HCT116 (cell line): ENCODE results near the gene PRPSAP1. TPM values are rescaled to one million over a fixed set of nuclear protein-coding genes. Genes with fewer than 3 reads are reported as not detected.

ENCODE experiments used
- ATAC-seq: fragments of 200-7000 bp; cut with Tn5 transposase; 2 replicates; pipeline ENCODE4 v1.9.1; 2020; ENCODE audit warnings: mild to moderate bottlenecking, moderate library complexity
- BruUV-seq: library from RNA; stranded (reverse); fragments of 400-500 nt; replicated peaks from 2 replicates; lab custom pipeline; 2021; lab: Mats Ljungman, UMichigan
- CTCF ChIA-PET: fragments of 300-600 bp; sonication (Branson Sonifier 250); formaldehyde crosslinking; loops from one replicate; lab custom pipeline; 2021; ENCODE audit warnings: antibody characterized with exemption; lab: Charles Lee
- POLR2A ChIA-PET: fragments of 300-600, 350-600 bp; sonication (Branson Sonifier 250); formaldehyde crosslinking; loops from one replicate; lab custom pipeline; 2021; ENCODE audit warnings: antibody characterized with exemption; lab: Charles Lee
- RAD21 ChIA-PET, 2 experiments: fragments of 300-600 bp; sonication (Branson Sonifier 250); formaldehyde crosslinking; loops; one replicate each; lab custom pipeline; 2023; ENCODE audit warnings: low total read pairs in 2 of 2; ENCODE audit not compliant: uncharacterized antibody in 2 of 2, unreplicated experiment in 2 of 2, low non-redundant PET in 1 of 2; lab: Charles Lee
- DNase-seq: peaks from one replicate; pipeline ENCODE4 v3.0.0-alpha.2; 2010; ENCODE audit warnings: low read depth, low spot score
- H2AFZ ChIP-seq: fragments of 200-600 bp; shearing (Covaris generic), sonication (generic); 2 replicates; pipeline ENCODE4 v1.6.1; 2017; ENCODE audit warnings: low read depth, mixed run types, mixed read lengths, antibody characterized with exemption, low read length; ENCODE audit not compliant: poor library complexity, severe bottlenecking
- H3K27ac ChIP-seq: 2 replicates; pipeline ENCODE4 v1.5.1; 2012; ENCODE audit warnings: low read depth, low read length
- H3K27me3 ChIP-seq: fragments of 200-600 bp; sonication (generic); 2 replicates; pipeline ENCODE4 v1.6.1; 2016; ENCODE audit warnings: mixed run types, low read length, mixed read lengths; ENCODE audit not compliant: insufficient read depth
- H3K36me3 ChIP-seq, 2 experiments: fragments of 200-500 bp in 1 of 2; fragments of 200-600 bp in 1 of 2; sonication (Bioruptor generic) in 1 of 2; sonication (generic) in 1 of 2; 2 replicates each; pipeline versions ENCODE4 v1.5.1 to v1.6.1; 2014 to 2016; ENCODE audit warnings: low read length in 2 of 2, inconsistent platforms in 1 of 2, mixed read lengths in 1 of 2, mixed run types in 1 of 2; ENCODE audit not compliant: insufficient read depth in 2 of 2, control insufficient read depth in 1 of 2
- H3K4me1 ChIP-seq, 2 experiments: fragments of 200-600 bp in 1 of 2; sonication (generic) in 1 of 2; 2 replicates each; pipeline versions ENCODE4 v1.5.1 to v1.6.1; 2012 to 2017; ENCODE audit warnings: low read length in 2 of 2, inconsistent platforms in 1 of 2, mild to moderate bottlenecking in 1 of 2, mixed read lengths in 1 of 2, mixed run types in 1 of 2, moderate library complexity in 1 of 2; ENCODE audit not compliant: insufficient read depth in 2 of 2, control insufficient read depth in 1 of 2
- H3K4me2 ChIP-seq: fragments of 200-600 bp; sonication (generic); 2 replicates; pipeline ENCODE4 v1.6.1; 2017; ENCODE audit warnings: mixed run types, low read length, mixed read lengths
- H3K4me3 ChIP-seq, 2 experiments: fragments of 200-600 bp in 1 of 2; sonication (generic) in 1 of 2; replicated peaks in 1 of 2; 2 replicates each; pipeline ENCODE4 v1.5.1; 2011 to 2016; ENCODE audit warnings: low read length in 2 of 2, control low read depth in 1 of 2, low read depth in 1 of 2, mild to moderate bottlenecking in 1 of 2, mixed read lengths in 1 of 2, mixed run types in 1 of 2
- H3K79me2 ChIP-seq: fragments of 200-600 bp; sonication (generic); 2 replicates; pipeline ENCODE4 v1.6.1; 2017; ENCODE audit warnings: mild to moderate bottlenecking, mixed run types, low read length, moderate library complexity, mixed read lengths; ENCODE audit not compliant: insufficient read depth
- H3K9ac ChIP-seq: fragments of 200-600 bp; sonication (generic); 2 replicates; pipeline ENCODE4 v1.6.1; 2016; ENCODE audit warnings: low read length, mixed read lengths
- H3K9me2 ChIP-seq: fragments of 200-600 bp; sonication (generic), shearing (Covaris generic); 2 replicates; pipeline ENCODE4 v1.6.1; 2017; ENCODE audit warnings: mixed run types, mild to moderate bottlenecking, moderate library complexity; ENCODE audit not compliant: insufficient read depth
- H3K9me3 ChIP-seq, 2 experiments: fragments of 200-500 bp in 1 of 2; fragments of 200-600 bp in 1 of 2; sonication (Bioruptor generic) in 1 of 2; sonication (generic) in 1 of 2; 2 replicates each; pipeline ENCODE4 v1.6.1; 2014 to 2017; ENCODE audit warnings: low read length in 2 of 2, mixed read lengths in 2 of 2, inconsistent platforms in 1 of 2, low read depth in 1 of 2, mild to moderate bottlenecking in 1 of 2, mixed run types in 1 of 2, moderate library complexity in 1 of 2; ENCODE audit not compliant: control insufficient read depth in 1 of 2, insufficient read depth in 1 of 2
- H4K20me1 ChIP-seq: fragments of 200-600 bp; sonication (generic), shearing (Covaris generic); 2 replicates; pipeline ENCODE4 v1.6.1; 2017; ENCODE audit warnings: mixed run types, mild to moderate bottlenecking, moderate library complexity; ENCODE audit not compliant: insufficient read depth
- CBX3 ChIP-seq: IDR thresholded peaks from 2 replicates; pipeline ENCODE4 v1.6.1; 2012; ENCODE audit warnings: low read depth
- CEBPB ChIP-seq: IDR thresholded peaks from 2 replicates; pipeline ENCODE4 v1.6.1; 2012; ENCODE audit warnings: low read depth
- CTCF ChIP-seq, 3 experiments: fragments of 200-600 bp in 1 of 3; sonication (generic) in 1 of 3; IDR thresholded peaks in 2 of 3; conservative IDR thresholded peaks in 1 of 3; 2 replicates each; pipeline ENCODE4 v1.5.1; 2012 to 2017; ENCODE audit warnings: low read depth in 2 of 3, low read length in 2 of 3, antibody characterized with exemption in 1 of 3, borderline replicate concordance in 1 of 3, control low read depth in 1 of 3, mild to moderate bottlenecking in 1 of 3, mixed read lengths in 1 of 3, mixed run types in 1 of 3, moderate library complexity in 1 of 3; ENCODE audit not compliant: insufficient read depth in 1 of 3
- EGR1 ChIP-seq: IDR thresholded peaks from 2 replicates; pipeline ENCODE4 v1.6.1; 2012; ENCODE audit warnings: low read depth
- ELF1 ChIP-seq: IDR thresholded peaks from 2 replicates; pipeline ENCODE4 v1.6.1; 2012; ENCODE audit warnings: low read depth, borderline replicate concordance
- EZH2 ChIP-seq: fragments of 200-600 bp; sonication (generic); IDR thresholded peaks from 2 replicates; pipeline ENCODE4 v1.6.1; 2017; ENCODE audit warnings: antibody characterized with exemption, mixed run types
- JUND ChIP-seq: IDR thresholded peaks from 2 replicates; pipeline ENCODE4 v1.6.1; 2012
- MAX ChIP-seq: IDR thresholded peaks from 2 replicates; pipeline ENCODE4 v1.6.1; 2012
- POLR2A ChIP-seq: IDR thresholded peaks from 2 replicates; pipeline ENCODE4 v1.7.0; 2011; ENCODE audit warnings: borderline replicate concordance; ENCODE audit not compliant: insufficient read depth, insufficient read length; ENCODE audit errors: extremely low read depth
- POLR2AphosphoS5 ChIP-seq: IDR thresholded peaks from 2 replicates; pipeline ENCODE4 v1.6.1; 2011; ENCODE audit warnings: mild to moderate bottlenecking, low read depth, low read length, moderate library complexity
- REST ChIP-seq: IDR thresholded peaks from 2 replicates; pipeline ENCODE4 v1.6.1; 2012; ENCODE audit warnings: low read depth
- SIN3A ChIP-seq: IDR thresholded peaks from 2 replicates; pipeline ENCODE4 v1.6.1; 2012; ENCODE audit warnings: low read depth
- SP1 ChIP-seq: IDR thresholded peaks from 2 replicates; pipeline ENCODE4 v1.6.1; 2012; ENCODE audit warnings: low read depth
- SRF ChIP-seq: IDR thresholded peaks from 2 replicates; pipeline ENCODE4 v1.6.1; 2012; ENCODE audit warnings: low read depth
- TCF7L2 ChIP-seq: IDR thresholded peaks from 2 replicates; pipeline ENCODE4 v1.7.0; 2011; ENCODE audit warnings: borderline replicate concordance, inconsistent platforms; ENCODE audit not compliant: insufficient read depth, insufficient read length; ENCODE audit errors: extremely low read depth
- ZFX ChIP-seq: fragments of 450-650 bp; IDR thresholded peaks from 2 replicates; pipeline ENCODE4 v1.6.1; 2017
- intact Hi-C: fragments of 100-400 bp; cut with micrococcal nuclease; formaldehyde crosslinking; loops from 2 replicates; pipeline ENCODE4 v1.10.0; 2022
- total RNA-seq: library from RNA; stranded (reverse); gene quantifications from one replicate; pipeline ENCODE4 v1.2.1, GENCODE V29; 2021; ENCODE audit not compliant: unreplicated experiment

The PRPSAP1 gene
- total RNA-seq, 1 experiment from 2014 or later, result 81.4 TPM

- no peak for TF ChIP-seq SRF
- no peak for TF ChIP-seq POLR2A
- TF ChIP-seq MAX, result no peak
- no peak for TF ChIP-seq ZFX
- no peak for TF ChIP-seq CBX3
Observed at GRCh38 chr17:76394166-76394565, 40.5 kb upstream of the PRPSAP1 start (continued).

GRCh38 chr17:76391200-76391715 is 37.5 kb upstream of the PRPSAP1 start:
- no TSS peak for BruUV-seq
- no peak for ATAC-seq
- H3K4me2 ChIP-seq, result no peak overlapping the region
- no peaks in the 10 kb centered on the region for H3K27me3 ChIP-seq
- CTCF ChIA-PET, result interaction anchor here (1.2 kb wide), 1 partner anchor 17 kb away, joined by 4 read pairs; no protein-coding TSS in a partner anchor
- H4K20me1 ChIP-seq, result no peaks in the 10 kb centered on the region
- no peaks in the 10 kb centered on the region for H3K9me3 ChIP-seq
- H3K27ac ChIP-seq, result no peak overlapping the region
- POLR2A ChIA-PET, result no interaction called here
- no peaks in the 10 kb centered on the region for H3K9me2 ChIP-seq
- H3K4me1 ChIP-seq, result peaks cover 0 to under 1% of the 10 kb centered on the region in 2 experiments; a peak in 3 of 4 replicates
- no peak overlapping the region for H3K4me3 ChIP-seq
- no peaks in the 10 kb centered on the region for H3K79me2 ChIP-seq
- no peak overlapping the region for H2AFZ ChIP-seq
- intact Hi-C loops, result no loop called here
- TF ChIP-seq TCF7L2, result no peak
- no peak for TF ChIP-seq CEBPB
- TF ChIP-seq SIN3A, result no peak
- no peak for TF ChIP-seq SRF
- no peak for TF ChIP-seq EGR1
- no peak for TF ChIP-seq REST
- TF ChIP-seq EZH2, result no peak
- no peak for TF ChIP-seq CTCF (IDR thresholded peaks at IDR 0.05 in 2 of 3, conservative IDR thresholded peaks at IDR 0.05 in 1 of 3; ENCODE audit: borderline replicate concordance in 1 of 3, insufficient read depth in 1 of 3, low read depth in 2 of 3, low read length in 2 of 3)
- TF ChIP-seq SP1, result no peak
- TF ChIP-seq ZFX, result no peak
- TF ChIP-seq POLR2AphosphoS5, result no peak
- TF ChIP-seq ELF1, result no peak
- no peak for TF ChIP-seq JUND
- TF ChIP-seq, all 23 proteins: peak for 0
- DNase-seq, result no peak
- Histone ChIP-seq H3K9ac (no peak overlapping the region), H3K36me3 (peaks cover 17 to 30% of the 10 kb centered on the region in 2 experiments; a peak in 3 of 4 replicates)
- RAD21 ChIA-PET, result no interaction called here
